ENCODE data around the gene RABAC1.

The RABAC1 gene

DNA sequence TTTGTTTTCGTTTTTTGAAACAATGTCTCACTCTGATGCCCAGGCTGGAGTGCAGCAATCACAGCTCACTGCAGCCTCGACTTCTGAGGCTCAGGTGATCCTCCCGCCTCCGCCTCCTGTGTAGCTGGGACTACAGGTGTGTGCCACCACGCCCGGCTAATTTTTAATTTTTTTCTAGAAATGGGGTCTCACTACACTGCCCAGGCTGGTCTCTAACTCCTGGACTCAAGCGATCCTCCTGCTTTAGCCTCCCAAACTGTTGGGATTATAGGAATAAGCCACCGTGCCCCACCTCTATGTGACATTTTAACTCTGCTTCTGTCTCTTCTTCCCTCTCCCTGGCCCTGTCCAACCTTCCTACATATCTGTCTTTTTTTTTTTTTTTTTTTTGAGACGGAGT is 29.8 kb upstream of the RABAC1 start:
- no peak for DNase-seq

DNA sequence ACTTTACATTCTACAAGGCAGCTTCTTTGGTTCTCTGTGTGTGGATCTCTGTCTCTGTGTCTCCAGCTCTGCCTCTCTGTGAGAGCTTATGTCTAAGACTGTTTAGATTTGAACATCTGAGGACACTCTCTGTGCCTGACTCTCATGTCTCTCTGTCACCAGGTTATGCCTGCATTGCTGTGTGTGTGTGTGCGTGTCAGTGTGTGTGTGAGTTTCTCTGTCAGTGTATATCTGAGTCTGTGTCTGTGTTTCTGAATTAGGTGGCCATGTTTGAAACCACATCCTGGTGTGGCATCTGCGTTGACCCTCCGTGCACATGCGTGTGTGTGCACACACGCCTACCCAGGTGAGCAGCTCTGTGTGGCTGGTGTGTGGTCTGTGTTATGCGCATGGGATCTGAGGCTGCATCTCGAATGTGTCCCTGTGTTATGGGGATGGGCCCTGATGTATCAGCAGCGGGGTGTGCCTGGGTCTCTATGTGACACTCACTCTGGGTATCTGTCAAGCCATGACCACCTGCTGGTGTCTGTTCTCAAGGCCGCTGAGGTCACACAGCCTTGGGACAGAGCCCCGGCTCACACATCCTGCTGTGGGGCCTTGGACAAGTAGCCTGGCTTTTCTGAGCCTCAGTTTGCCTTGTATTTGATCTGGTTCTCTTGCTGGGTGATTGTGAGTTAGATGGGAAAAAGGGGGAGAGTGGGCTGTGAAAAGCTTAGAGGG is 28.2 kb upstream of the RABAC1 start:
- DNase-seq: no peak

DNA sequence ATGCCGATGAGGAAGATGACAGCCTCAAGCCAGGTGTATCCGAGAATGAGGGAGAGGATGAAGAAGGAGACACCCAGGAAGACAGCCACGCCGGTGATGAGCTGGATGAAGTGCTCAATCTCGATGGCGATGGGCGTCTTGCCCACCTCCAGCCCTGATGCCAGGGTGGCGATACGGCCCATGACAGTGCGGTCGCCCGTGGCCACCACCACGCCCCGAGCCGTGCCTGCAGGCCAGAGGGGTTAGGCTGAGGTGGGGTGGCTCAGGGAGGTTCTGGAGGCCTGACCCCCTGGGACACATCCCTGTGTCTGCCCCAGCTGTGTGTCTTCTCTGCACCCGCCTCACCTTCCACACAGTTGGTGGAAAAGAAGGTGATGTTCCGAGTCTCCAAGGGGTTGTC is 25.8 kb upstream of the RABAC1 start:
- DNase-seq: no peak

DNA sequence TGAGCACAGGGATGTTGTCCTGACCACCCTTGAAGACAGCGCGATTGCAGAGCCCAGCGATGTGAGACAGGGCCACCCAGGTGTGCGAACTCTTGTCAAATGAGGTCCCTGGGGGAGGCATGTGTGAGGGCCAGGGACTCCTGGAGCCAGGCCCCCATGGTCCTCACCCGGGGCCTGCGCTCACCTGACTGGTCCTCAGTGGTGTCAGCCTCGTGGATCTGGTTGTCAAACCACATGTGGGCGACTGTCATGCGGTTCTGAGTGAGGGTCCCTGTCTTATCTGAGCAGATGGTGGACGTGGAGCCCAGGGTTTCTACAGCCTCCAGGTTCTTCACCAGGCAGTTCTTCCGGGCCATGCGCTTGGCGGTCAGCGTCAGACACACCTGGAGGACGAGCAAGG is 22.6 kb upstream of the RABAC1 start:
- no peak for DNase-seq

DNA sequence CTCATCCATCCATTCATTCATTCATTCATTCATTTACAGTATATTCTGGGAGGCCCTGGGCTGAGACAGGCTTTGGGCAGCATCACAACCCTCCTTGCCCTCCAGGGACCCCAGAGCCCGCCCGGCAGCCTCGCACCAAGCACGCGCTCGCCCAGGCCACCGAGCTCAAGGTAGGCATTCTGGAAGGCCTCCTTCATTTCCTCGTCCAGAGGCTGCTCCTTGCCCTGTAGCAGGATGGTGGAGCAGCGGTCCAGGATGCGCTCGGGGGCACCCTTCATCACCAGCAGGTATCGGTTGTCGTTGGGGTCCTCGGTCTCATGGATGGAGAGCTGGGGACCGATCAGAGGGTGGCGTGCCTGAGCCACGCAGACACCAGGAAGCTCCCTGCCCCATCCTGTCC is 19.3 kb upstream of the RABAC1 start:
- DNase-seq: no peak

DNA sequence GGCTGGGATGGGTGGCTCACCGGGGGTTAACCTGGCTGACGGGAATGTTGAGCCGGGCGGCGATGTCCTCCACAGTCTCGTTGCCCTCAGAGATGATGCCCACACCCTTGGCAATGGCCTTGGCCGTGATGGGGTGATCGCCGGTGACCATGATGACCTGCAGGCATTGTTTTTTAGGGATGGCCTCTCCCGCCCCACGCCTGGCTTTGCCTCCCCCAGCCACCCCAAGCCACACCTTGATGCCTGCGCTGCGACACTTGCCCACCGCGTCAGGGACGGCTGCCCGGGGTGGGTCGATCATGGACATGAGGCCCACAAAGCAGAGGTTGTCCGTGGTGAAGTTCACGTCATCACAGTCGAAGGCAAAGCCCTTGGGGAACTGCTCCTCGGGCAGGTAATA is 18.8 kb upstream of the RABAC1 start:
- no peak for DNase-seq

DNA sequence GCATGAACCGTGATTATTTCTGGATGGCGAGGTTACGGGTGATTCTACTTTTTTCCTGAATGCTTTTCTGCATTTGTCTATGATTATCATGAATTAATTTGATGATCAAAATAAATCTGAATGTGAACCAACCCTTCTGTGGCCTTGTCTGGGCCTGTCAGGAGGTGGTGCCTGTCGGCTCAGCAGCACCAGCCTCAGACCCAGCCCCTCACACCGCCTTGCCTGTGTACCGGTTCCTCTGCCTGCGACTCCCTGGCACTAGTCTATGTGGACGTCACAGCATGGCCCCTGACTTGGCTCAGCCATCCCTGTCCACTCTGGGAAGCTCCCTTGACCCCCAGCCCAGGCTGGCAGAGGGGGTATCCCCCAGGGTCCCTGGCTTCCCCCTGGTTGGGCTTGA is 15.5 kb upstream of the RABAC1 start:
- DNase-seq: no peak

DNA sequence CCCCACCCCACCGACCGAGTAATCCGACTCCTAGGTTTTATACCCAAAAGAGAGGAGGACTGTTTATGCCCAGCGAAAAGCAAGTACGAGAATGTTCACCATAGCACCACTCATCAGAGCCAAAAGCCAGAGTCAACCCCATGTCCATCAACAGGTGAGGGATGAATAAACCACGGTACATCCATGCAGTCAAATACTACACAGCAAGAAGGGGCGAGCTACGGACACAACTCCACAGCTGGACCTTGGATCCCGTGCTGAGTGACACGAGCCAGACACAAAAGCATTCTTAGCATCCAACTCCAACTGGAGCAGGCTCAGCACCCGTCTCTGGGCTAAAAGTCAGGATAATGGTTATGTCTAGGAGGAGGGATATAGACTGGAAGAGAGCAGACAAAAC is 12.2 kb upstream of the RABAC1 start:
- DNase-seq: no peak

DNA sequence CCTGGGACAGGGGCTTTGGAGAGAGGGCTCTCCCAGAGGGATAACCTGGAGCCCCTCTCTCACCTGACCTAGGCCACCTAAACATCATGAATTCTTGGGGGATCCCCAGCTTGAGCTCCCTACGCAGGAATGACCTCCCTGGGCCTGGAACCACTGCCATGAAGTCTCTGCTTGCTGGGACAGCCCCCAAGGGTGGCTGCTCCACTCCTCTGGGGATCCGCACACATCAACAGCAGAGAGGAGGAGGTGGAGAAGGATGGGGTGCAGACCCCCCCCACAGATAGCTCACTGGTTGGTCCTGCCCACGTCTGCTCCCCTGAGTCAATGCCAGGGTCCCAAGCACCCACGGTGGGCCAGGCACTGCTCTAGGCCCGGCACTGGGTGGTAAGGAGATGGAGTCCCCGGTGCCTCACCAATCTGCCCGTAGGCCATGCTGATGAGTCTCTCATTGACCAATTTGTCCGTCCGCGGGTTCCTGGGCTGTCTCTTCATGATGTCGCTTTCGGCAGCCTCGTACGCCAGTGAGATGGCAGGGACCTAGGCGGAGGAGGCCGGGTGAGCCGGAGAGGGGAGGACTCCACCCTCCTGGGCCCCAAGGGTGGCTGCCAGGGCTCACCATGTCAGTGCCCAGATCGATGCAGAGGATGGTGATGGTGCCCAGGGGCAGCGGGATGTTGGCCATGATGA is 10.8 kb upstream of the RABAC1 start:
- no peak for DNase-seq

DNA sequence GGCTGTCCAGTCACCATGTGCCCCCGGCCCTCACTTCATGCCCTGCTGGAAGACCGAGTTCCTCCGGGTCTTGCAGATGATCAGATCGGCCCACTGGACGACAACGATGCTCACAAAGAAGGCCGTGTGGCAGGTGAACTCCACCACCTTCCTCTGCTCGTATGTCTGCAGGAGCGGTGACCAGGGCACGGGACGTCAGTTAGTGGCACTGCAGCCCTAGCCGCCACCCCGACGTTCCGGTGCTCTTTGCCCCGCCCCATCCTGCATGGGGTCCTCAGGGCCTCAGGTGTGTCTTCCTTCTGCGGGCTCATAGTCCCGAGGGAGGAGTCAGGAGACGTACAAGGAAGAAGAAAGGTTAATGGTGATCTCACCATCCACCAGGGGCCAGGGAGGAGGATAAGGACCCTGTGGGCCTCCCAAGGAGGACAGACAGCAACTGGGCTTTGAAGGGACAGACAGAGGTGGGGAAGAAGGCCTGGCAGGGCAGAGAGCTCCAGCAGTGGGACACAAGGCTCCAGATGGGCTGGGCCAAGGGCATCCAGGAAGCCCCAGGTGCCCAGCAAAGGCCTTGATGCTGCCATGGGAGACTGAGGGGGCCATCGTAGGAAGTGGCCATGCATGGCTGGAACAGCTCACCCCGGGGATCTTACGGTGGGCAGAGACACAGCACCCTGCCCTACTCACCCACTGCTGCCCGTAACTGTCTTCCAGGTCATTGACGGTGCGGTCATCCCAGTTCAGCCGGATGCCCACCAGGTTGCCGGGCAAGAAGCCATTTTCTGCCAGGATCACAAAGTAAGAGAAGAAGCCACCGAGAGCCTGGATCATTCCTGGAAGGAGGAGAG is 9.9 kb upstream of the RABAC1 start:
- no peak for DNase-seq

DNA sequence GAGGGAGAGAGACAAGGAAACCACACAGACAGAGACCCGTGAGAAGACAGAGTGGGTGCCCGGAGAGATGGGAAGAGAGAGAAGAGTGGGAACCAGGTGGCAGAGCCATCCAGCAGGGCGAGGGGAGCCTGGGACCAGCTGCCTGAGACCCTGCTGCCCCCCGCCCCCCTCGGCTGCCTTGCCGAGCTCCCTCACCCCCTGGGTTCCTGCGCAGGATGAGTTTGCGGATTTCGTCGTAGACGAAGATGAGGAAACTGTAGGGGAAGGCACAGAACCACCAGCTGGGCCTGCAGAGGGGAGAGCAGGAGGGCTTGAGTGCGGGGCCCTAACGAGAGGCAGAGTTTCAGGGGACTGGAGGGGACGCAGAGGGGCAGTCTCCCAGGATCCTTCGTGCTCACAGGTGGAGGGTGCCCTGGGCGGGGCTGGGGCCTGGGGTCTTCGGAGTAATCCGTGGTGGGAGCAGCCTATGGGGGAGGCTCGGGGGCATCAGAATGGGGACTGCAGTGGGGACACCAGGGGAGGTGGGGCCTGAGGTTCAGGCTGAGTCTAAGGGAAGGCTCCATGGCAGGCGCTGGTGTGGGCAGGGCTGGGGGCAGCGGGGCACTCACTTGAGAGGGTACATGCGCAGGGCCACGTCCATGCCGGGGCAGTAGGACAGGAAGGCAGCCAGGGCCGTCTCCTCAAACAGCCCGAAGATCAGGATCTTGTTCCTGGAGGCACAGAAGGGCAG is 8.1 kb upstream of the RABAC1 start:
- no peak for DNase-seq

DNA sequence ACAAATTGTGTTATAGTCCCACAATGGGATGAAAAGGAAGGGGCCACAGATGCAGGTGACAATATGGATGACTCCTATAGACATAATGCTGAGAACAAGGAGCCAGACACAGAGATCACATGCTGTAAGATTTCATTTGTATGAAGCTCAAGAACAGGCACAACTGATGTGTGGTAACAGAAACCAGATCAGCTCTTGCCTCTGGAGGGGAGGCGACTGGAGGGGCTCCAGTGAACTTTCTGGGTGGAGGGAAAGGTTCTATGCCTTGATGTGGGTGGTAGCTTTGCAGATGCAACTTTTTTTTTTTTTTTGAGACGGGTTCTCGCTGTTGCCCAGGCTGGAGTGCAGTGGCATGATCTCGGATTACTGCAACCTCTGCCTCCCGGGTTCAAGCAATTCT is 6.0 kb upstream of the RABAC1 start:
- DNase-seq: no peak

DNA sequence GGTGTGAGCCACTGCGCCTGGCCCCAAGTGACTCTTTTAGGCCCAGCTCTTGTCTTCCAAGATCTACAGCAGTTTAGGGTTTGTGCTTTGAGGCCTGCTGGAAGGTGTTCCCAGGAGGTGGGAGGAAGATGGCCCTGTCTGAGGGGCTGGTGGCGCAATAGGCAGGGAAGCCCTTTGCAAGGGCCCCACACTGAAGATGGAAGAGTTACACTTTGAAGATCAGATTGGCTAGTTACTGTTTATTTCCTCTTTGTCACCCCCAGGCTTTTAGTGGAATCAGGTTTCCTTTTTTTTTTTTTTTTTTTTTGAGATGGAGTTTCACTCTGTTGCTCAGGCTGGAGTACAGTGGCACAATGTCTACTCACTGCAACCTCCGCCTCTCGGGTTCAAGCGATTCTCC is 1.9 kb upstream of the RABAC1 start:
- DNase-seq: peak; percentile 3

DNA sequence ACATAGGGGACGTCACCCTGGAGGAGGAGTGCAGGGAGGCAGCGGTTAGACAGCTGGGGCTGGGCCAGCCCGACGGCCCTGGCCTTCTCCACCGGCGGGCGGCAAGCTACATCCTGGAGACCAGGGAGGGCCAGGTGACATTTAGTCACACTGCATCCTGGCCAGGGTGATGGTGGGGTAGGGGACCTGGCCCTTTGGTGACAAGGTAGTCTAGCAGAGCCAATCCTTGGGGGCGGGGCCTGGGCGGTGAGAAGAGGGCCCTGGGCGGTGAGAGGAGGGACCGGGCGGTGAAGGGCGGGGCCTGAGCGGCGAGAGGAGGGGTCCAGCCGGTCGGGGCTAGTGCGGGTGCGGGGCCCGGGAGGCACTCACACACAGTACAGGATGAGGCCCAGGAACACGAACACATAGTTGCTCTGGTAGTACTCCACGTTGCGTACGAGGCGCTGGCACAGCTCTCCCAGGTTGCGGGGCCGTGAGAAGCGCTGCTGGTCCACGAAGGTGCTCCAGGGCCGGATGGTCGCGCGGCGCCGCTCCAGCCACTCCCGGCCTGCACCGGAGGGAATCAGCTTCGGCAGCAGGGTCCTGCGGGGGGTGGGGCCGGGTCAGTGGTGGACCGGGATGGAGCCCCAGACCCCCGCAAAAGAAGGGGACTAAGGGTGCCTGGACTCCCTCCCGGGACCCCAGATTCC is 610 bp downstream of the RABAC1 start:
- DNase-seq: no peak

DNA sequence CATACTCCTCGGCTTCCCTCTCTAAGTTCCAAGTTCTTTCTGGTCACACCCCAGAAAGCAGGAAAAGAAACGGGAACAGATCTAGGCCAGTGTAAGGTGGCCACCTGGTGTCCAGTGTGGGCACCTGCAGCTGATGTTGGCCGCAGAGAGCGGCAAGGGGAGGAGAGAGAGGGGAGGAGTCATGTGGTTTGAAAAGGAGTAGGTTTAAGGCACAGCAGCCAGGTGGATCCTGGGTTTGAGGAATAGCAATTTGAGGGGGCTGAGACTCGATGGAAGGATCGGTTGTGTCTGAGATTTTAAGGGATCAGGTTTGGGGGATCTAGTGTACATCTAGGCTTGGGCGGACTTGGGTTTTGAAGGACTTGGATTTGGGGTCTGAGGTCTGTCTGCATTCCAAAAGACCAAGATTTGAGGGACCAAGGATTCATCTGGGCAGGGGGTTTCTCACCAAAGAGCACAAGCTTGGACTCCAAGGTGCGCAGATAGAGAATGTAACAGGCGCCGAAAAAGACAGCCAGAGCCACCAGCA is 1.2 kb downstream of the RABAC1 start:
- no peak for DNase-seq

DNA sequence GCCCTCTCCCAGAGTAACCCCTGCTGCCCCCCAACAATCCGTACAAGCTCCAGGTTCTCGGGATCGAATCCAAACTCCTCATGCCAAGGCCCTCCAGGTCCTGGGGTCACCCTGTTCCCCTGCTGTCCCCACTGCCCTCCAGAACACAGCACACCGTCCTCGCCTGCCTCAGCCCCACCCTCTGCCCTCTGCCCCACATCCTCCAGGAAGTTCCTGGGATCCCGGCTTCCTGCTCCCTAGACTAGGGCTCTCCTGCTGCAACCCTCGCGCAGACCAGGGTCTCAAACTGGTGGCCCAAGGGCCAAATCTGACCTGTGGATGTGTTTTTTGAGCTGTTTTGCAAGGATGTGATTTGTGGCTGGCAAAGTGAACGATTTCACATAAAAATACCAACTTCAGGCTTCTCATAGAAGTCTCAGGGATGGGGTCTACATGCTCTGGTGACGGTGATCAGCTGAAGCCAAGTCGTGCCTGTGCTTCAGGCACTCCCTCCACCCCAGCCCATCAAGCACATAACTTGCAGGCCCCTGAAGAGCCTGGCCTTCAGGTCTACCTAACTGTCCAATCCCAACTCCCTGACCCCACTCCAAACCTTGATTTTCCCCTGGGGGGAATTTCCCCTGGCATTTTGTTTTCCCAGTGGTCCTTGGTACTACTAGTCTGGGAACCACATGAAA is 1.8 kb downstream of the RABAC1 start:
- DNase-seq: no peak

DNA sequence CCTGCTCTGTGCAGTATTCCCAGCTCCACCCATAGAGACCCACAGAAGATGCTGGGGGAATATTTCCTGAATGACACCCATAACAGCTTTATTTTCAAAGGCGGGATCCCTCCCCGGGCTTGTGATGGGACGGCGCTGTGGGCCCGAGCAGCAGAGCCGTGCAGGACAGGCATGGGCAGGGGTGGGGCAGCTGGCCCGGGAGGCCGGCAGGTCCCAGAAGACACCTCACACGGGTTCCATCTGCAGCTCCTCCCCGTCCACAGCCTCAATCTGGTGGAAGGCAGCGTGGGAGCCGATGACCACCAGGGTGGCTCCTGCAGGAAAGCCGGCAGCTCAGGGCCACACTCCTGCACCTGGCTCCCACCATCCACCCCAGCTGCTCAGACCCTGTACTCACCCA is 2.5 kb downstream of the RABAC1 start:
- no peak for DNase-seq

DNA sequence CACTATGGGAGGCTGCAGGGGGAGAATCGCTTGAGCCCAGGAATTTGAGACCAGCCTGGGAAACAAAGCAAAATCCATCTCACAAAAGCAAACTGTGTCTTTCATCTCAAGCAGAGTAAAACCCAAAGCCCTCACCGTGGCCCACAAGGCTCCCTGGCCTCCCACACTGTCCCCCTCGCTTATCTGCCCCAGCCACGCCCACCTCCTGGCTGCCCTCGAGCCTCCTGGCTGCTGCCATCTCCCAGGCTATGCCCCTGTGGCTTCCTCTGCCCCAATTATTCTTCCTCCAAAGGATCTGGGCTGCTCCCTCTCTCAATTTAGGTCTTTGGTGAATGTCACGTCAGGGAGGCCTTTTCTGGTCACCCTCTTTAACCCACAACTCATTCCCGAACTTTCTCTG is 3.6 kb downstream of the RABAC1 start:
- DNase-seq: no peak

DNA sequence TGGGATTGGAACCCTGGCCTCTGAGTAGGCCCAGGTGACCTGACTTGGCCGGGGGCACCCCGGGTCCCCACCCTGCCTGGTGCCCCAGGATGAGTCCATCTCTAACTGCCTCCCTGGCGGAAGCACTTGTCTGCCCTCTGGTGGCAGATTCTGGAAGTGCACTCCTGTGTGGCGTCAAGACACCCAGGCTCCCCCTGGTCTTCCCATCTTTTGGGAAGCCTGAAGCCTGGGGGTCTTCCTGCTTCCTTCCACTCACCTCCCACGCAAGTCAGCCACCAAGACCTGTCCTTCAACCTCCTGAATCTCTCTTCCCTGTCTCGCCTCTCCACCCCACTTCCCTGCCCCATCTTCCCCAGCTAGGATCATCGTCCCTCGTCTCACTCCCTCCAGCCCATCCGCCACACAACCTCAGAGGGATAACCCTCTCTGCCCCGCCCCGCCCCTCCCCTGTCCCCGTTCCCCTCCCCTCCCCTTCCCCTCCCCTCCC is 7.4 kb downstream of the RABAC1 start:
- no peak for DNase-seq

DNA sequence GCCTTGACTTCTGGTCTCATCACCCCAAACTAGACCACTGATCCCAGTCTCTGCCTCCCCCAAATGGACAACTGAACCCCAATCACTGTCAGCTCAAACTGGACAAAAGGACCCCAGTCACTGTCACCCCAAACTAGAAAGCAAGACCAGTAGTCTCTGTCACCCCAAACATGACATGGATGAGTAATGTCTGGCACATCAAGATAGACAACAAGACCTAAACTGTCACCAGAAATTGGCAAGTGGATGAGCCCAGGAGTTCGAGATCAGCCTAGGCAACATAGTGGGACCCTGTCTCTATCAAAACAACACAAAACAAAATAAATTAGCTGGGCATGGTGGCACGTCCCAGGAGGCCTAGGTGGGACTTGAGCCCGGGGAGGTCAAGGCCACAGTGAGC is 12.0 kb downstream of the RABAC1 start:
- DNase-seq: no peak

DNA sequence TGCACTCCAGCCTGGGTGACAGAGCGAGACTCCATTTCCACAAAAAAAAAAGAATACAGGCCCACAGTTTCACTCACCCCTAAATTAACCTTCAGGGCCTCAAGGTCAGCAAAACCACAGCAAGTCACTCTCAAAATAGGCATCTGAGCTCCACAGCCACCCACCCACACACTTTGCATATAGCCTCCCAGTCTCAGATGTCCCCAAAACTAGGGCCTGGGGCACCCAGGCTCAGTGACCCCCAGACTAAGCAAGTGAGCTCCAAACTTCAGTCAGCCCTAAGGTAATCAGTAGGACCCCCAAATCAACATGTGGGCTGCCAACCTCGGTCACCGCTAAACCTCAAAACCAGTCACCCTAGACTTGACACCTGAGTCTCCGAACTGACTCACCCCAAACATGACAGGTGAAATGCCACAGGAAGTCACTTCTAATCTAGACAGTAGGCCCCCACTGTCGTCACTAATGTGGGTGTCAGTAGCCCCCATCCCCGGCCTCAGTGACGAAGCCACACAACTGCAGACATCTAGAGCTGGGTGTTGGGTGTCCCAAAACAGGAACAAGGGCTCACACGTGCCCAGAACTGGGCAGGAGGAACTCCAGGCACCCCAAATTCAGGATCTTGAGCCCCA is 13.9 kb downstream of the RABAC1 start:
- no peak for DNase-seq
